EL (cell line): Measurements from ENCODE around the gene PPID.
"Not testable (repeated sequence)": the region's sequence is repeated elsewhere in the genome, so short reads cannot be mapped to it uniquely, and the experiment has no call there.

Source experiments
- DNase-seq: peaks from one replicate; pipeline ENCODE4 v3.0.0-alpha.2; 2016

The PPID gene

DNA sequence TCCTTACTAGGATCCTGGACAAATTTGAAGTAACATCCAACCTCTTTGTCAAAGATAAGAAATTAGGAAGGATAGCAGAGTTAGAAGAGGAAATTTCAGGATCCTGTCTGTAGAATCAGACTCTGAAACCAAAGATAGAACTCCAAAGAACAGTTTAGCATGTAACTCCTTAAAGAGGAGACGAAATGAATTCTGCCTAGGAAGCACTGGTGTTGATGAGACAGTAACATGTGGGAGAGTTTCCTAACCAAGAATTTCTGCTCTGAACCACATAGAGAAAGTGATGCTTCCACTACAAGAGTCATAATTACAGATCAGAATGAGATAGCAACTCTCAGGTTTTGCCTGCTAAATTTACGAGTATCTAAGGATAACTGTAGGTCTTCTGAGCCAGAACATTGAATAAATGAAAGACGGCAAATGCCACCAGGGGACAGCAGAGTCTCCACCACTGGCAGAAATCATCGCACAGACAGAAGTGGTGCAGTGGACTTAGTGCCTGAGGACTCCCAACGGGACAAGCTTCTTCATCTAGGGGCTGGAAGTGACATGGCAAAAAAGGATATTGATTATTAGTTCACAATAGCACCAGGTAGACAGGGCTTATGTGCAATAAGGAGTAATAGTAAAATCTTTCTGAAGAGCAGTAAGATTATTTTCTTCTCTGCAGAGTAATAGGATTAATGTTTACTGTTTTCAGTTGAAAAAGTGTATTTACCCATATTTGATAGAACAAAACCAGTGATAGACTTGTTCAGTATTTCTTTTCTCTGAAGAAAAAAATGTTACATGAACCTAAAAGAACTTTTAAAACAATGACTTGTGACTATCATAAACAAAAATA, 6.7 kb upstream of the PPID start:
- DNase-seq, result peak; percentile 64

- DNase-seq, result no peak
Observed at GRCh38 chr4:158728236-158728635, 5.0 kb upstream of the PPID start.

GRCh38 chr4:158726633-158727032, 3.4 kb upstream of the PPID start:
- no peak for DNase-seq

- DNase-seq, result no peak
Observed at GRCh38 chr4:158724637-158725036, 1.4 kb upstream of the PPID start.

DNA sequence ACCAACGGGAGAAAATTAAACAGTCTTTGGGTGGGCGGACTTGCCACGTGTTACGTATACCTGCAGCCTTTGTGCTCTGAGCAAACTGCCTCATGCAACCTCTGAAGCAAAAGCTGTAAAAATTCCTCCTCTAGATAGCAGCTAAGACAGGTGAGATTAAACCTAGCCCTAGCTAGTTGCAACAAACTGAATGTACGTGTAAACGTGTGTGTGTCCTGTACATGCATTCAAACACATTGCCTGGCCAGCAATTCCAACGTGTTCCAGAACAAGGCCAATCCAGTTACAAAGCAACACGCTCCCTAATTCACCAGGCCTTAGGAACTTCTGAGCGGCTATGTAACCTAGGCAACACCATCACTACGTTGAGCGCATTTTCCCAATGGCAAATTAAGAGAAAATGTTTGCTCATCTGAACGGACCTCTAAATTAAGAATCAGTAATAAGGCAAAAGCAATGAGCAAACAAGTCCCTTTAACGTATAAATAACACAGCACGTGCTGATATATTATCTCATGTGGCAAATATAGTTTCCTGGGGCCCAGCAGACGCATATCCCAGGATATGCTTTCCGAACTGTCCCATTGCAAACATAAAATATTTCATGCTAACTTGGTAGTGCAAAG, 792 bp downstream of the PPID start:
- peak; percentile 34 for DNase-seq

DNA sequence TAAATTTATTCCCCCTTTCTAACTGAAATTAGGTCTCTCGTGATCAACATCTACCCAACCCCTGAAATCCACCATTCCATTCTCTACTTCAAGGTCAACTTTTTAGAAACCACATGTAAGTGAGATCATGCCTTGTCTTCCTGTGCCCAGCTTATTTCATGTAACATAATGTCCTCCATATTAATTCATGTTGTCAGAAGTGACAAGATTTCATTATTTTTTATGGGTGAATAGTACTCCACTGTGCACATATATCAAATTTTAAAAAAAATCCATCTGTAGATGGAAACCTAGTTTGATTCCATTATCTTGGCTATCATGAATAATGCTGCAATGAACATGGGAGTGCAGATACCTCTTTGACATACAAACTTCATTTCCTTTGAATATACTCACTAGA, 1.5 kb downstream of the PPID start:
- no peak for DNase-seq

DNA sequence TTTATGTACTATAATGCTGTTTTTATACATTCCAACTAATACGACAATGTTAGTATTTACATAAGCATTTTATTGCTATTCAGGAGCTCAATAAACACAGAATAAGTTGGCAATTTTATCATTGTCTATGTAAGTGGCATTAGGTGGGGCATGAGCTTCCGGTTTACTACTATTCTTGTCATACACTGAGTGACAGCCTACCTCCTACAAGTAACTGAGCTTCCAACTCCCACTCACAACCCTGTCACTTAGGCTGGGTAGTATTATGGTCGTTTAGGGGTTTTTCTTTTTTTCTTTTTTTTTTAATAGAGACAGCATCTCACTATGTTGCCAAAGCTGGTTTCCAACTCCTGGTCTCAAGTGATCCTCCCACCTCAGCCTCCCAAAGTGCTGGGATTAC, 7.4 kb downstream of the PPID start:
- no peak for DNase-seq

DNA sequence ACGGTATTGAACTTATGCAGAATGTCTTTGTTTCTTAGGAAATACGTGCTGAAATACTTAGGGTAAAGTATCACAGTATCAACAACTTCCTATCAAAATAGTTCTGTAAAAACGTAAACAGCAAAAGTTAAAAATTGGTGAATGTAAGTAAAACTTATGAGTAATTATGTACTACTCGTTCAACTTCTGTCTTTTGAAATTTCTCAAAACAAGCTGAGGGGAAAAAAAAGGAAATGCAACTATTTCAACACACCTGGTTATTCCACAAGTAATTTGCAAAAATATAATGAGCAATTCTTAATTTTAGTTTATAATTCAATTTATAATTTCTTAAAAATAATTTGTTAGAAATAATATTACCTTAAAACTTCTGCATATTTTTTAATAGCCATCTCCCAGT, 8.3 kb downstream of the PPID start:
- DNase-seq, result no peak

GRCh38 chr4:158712622-158713021, 10.6 kb downstream of the PPID start:
- DNase-seq, result not testable (repeated sequence)

- peak; percentile 25 for DNase-seq
Observed at GRCh38 chr4:158710814-158711213, 12.4 kb downstream of the PPID start.

DNA sequence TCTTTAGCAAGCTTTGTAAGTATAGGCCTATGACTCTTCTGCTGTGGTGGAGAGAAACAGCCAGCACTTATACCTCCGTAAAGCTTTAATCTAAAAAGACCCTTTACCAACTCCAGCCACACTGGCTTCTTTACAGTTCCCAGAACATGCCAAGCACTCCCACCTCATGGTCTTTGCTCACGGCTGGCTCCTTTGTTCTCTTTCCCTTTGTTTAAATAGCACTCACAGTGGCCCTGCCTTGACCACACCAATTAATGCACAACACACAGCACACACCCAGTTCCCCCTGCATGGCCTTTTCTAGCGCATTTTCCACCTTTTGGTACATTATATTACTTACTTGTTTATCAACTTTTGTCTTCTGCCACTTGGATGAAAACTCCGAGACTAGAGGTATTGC, 18.9 kb downstream of the PPID start:
- DNase-seq, result no peak

DNA sequence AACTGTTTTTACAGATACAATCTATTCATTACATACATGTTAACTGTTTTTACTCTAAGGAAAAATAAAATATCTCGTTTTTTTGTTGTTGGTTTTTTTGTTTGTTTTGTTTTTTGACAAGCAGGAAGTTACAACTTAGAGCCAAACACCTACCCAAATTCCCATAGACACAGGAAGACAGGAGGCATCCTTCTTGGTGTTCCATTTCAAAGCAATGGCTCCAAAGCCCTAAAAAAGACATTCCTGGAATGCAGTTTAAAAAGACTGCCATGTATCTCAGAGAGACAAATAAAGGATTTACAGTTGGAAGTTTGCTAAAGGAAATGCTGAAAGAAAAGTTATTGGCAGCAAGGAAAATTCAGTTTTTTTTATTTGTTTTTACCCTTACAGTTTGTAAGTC, 34.4 kb downstream of the PPID start:
- DNase-seq, result no peak

DNA sequence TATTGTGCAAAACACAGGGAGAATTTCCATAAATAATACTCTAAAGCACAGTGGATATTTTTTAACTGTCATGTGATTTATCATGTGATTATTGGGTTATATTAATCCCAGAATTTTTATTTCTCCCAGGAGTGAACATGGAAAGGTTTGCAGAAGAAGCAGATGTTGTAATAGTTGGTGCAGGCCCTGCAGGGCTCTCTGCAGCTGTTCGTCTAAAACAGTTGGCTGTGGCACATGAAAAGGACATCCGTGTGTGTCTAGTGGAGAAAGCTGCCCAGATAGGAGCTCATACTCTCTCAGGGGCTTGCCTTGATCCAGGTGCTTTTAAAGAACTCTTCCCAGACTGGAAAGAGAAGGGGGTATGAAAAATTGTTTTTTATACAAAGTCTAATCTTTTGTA, 41.1 kb downstream of the PPID start:
- no peak for DNase-seq

DNA sequence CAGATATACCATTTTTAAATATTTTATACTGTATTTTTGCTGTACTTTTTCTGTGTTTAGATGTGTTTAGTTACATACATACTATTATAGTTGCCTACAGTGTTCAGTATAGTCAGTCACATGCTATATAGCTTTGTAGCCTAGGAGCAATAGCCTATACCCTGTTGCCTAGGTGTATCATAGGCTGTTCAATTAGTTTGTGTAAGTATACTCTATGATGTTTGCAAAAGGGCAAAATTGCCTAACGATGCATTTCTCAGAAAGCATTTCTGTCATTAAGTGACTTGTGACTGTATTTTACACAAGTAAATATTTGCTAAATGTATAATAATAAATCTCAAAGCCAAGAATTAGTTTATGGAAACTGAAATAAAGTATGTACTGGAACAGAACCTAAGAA, 41.6 kb downstream of the PPID start:
- no peak for DNase-seq

- DNase-seq, result no peak
Observed at GRCh38 chr4:158678767-158679166, 44.4 kb downstream of the PPID start.

DNA sequence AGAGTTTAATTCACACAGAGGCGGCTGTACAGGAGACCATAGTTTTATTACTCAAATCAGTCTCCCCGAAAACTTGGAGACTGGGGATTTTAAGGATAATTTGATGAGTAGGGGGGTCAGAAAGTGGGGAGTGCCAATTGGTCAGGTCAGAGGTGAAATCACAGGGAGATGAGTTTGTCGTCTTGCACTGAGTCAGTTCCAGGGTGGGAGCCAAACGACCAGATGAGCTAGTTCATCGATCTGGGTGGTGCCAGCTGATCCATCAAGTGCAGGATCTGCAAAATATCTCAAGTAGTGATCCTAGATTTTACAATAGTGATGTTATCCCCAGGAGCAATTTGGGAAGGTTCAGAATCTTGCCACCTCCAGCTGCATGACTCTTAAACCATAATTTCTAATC, 47.1 kb downstream of the PPID start:
- no peak for DNase-seq

DNA sequence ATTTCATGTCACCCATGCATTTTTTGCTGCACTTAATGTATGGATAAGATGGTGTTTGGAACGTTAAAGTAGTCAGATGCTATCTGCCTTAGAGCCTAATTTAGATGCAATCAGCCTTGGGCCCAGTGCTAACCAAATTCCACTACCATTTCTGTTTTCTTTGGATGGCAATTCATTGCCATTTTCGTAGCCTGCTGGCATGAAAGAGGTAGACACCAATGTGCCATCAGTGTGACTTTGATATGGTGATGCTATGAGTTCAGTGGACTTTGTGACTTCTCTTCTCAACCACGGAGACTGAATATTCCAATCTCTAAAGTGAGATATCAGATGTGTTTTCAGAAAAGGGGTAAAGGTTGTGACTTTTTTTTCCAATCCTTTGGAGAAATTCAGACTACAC, 49.6 kb downstream of the PPID start:
- DNase-seq, result no peak

DNA sequence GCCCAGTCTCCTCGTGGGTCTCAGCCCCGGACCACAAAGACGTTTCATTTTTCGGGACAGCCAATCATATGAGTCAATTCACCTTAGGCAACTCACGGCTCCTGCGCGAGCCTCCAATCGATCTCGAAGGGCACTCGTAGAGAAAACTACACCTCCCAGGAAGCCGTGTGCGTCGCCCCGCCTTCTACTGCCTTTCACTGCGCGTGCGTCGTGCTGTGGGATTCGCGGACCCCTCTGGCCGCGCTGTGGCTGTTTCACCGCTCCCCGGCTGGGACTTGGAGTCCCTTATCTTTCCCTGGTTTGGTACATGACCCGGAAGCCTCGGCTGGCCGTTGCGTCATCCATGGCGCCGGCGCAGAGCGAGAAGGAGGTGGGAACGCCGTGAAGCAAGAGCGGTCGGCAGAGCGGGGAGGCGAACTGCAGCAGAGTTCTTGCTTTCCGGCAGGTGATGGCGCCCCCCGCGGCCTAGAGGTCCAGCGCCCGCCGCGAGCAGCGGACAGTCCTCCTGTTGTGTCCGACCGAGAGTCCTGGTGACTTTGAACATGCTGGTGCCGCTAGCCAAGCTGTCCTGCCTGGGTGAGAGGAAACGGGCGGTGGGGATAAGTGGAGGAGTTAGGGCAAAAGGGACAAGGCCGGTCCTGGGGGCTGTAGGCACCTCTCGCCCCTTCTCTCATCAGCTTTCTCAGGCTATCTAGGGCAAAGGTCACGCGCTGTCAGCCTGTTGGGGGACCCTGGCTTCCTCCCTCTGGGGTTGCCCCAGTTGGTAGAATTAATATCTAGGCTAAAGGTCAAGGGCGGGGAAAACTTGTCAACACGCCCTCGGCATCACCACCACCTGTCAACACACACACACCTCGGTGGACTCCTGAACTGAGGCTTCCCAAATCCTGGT, 51.0 kb downstream of the PPID start, which contains the start of gene ETFDH:
ETFDH (plus strand) TSS at position 382 of the 892 bp plus-strand sequence; CDS start at position 543, 161 bp downstream.
- DNase-seq, result peak; percentile 99

DNA sequence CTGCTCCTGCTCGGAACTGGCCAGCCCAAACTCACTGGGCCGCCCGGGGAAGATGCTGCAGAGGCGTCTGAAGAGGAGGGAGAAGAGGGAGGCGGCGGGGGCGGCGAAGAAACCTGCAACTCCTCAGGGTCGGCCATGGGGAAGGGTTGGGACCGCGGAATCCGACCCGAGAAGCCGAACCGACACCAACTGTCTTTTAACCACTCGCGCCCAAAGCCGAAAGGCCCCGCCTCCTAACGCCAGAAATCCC, 51.6 kb downstream of the PPID start, which contains the start of gene C4orf46:
C4orf46 (minus strand) TSS at position 223 of the 250 bp plus-strand sequence; CDS start at position 137, 86 bp downstream.
- DNase-seq, result no peak

DNA sequence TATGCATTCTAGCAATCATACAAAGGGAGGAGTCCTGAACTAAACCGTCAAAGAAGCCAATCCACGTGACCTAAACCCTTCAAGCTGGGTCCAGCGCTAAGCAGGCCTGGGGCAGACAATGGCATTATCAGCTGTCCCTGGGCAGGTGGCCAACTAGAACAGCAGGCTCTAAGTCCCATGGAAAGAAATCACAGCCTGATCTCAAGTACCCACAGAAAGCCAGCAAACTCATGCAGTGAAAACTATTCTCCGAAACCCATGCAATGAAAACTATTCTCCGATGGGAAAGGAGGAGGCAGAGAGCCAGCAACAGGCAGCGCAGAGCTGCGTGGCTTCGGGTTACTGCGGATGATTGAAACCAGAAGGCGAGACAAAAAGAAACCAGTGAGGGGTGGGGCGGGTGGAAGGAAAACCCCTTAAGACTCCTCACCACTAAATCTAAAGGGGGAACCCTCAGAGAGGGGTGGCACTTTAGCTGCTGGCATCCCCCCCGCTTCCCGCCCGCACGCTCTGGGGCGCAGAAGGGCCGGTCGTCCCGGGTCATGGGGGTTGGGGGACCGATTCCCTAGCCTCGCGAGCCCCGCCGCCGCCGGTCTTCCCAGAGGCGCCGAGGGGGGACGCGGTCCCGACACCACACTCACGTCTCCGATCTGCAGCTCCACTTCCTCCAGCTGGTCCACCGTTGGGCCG, 52.1 kb downstream of the PPID start:
- DNase-seq, result peak; percentile 82

- no peak for DNase-seq
Observed at GRCh38 chr4:158669310-158669709, 53.9 kb downstream of the PPID start.

- peak; percentile 46 for DNase-seq
Observed at GRCh38 chr4:158667651-158668198, 55.5 kb downstream of the PPID start.

DNA sequence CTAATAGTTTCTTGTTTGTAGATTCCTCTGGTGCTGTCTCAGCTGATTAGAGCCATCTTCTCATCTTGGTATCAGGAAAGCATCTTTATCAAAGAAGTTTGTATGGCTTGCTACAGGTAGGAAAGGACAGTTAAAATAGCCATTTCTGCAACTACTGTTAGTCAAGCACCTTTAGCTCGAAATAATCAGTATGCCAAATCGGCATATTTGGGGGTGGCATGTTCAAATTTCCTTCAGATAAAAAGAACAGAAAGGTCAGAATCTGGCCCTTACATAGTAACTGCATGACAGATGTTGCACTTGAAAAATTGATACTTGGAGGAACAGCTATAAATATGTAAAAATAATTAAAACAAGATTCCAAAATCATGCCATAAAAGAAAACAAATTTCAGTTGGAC, 56.3 kb downstream of the PPID start:
- no peak for DNase-seq
